H9 (cell line): ENCODE results near the gene CXCL6. TPM values are rescaled to one million over a fixed set of nuclear protein-coding genes. Genes with fewer than 3 reads are reported as not detected.

Source experiments
- DNase-seq: peaks from one replicate; pipeline ENCODE4 v3.0.0-alpha.2; 2017
- H2AFZ ChIP-seq: one replicate; pipeline ENCODE4 v1.6.1; 2013; ENCODE audit warnings: mild to moderate bottlenecking, low read length, control low read depth, moderate library complexity
- H2AK5ac ChIP-seq: 2 replicates; pipeline ENCODE4 v1.6.1; 2013; ENCODE audit warnings: low read length, control low read depth, mixed read lengths; ENCODE audit not compliant: insufficient read length
- H2BK120ac ChIP-seq: one replicate; pipeline ENCODE4 v1.6.1; 2013; ENCODE audit warnings: low read depth, mild to moderate bottlenecking, low read length, control low read depth, inconsistent platforms; ENCODE audit not compliant: poor library complexity, severe bottlenecking
- H2BK12ac ChIP-seq: 2 replicates; pipeline ENCODE4 v1.6.1; 2013; ENCODE audit warnings: low read length, control low read depth, mixed read lengths, low read depth; ENCODE audit not compliant: insufficient read length
- H2BK15ac ChIP-seq: 2 replicates; pipeline ENCODE4 v1.6.1; 2013; ENCODE audit warnings: low read depth, low read length, control low read depth
- H2BK20ac ChIP-seq: one replicate; pipeline ENCODE4 v1.6.1; 2013; ENCODE audit warnings: low read depth, mild to moderate bottlenecking, low read length, control low read depth, inconsistent platforms; ENCODE audit not compliant: poor library complexity, severe bottlenecking
- H2BK5ac ChIP-seq: 2 replicates; pipeline ENCODE4 v1.6.1; 2013; ENCODE audit warnings: low read length, control low read depth, mixed read lengths; ENCODE audit not compliant: insufficient read length
- H3K14ac ChIP-seq: 2 replicates; pipeline ENCODE4 v1.6.1; 2013; ENCODE audit warnings: low read length, control low read depth; ENCODE audit not compliant: insufficient read depth
- H3K18ac ChIP-seq: 2 replicates; pipeline ENCODE4 v1.6.1; 2013; ENCODE audit warnings: low read depth, mild to moderate bottlenecking, mixed read lengths, low read length, control low read depth; ENCODE audit not compliant: insufficient read length
- H3K23ac ChIP-seq: 2 replicates; pipeline ENCODE4 v1.6.1; 2013; ENCODE audit warnings: low read length, control low read depth, mixed read lengths, low read depth; ENCODE audit not compliant: insufficient read length
- H3K23me2 ChIP-seq: 2 replicates; pipeline ENCODE4 v1.6.1; 2013; ENCODE audit warnings: low read depth, mild to moderate bottlenecking, mixed read lengths, low read length, control low read depth; ENCODE audit not compliant: insufficient read length, poor library complexity, severe bottlenecking
- H3K27ac ChIP-seq: 2 replicates; pipeline ENCODE4 v1.5.1; 2013; ENCODE audit warnings: low read length, control low read depth, mixed read lengths, low read depth; ENCODE audit not compliant: insufficient read length
- H3K27me3 ChIP-seq: 2 replicates; pipeline ENCODE4 v1.6.1; 2013; ENCODE audit warnings: low read length, control low read depth, inconsistent platforms; ENCODE audit not compliant: insufficient read depth
- H3K4ac ChIP-seq: 2 replicates; pipeline ENCODE4 v1.6.1; 2013; ENCODE audit warnings: low read depth, mild to moderate bottlenecking, control low read depth, inconsistent platforms, low read length, moderate library complexity
- H3K4me1 ChIP-seq: 2 replicates; pipeline ENCODE4 v1.6.1; 2013; ENCODE audit warnings: low read length, control low read depth, inconsistent platforms; ENCODE audit not compliant: insufficient read depth
- H3K4me2 ChIP-seq: 2 replicates; pipeline ENCODE4 v1.6.1; 2013; ENCODE audit warnings: low read length, control low read depth, mixed read lengths; ENCODE audit not compliant: insufficient read length, insufficient read depth
- H3K56ac ChIP-seq: 2 replicates; pipeline ENCODE4 v1.6.1; 2013; ENCODE audit warnings: low read depth, mild to moderate bottlenecking, mixed read lengths, low read length, control low read depth; ENCODE audit not compliant: insufficient read length
- H3K79me1 ChIP-seq: 2 replicates; pipeline ENCODE4 v1.6.1; 2013; ENCODE audit warnings: low read depth, mild to moderate bottlenecking, moderate library complexity, low read length, control low read depth, inconsistent platforms; ENCODE audit not compliant: insufficient read depth, poor library complexity, severe bottlenecking
- H3K79me2 ChIP-seq: 2 replicates; pipeline ENCODE4 v1.6.1; 2013; ENCODE audit warnings: low read length, control low read depth, inconsistent platforms; ENCODE audit not compliant: insufficient read depth
- H3K9ac ChIP-seq: 2 replicates; pipeline ENCODE4 v1.6.1; 2013; ENCODE audit warnings: low read length, control low read depth, mixed read lengths; ENCODE audit not compliant: insufficient read length; ENCODE audit errors: extremely low read depth
- H3K9me3 ChIP-seq: one replicate; pipeline ENCODE4 v1.6.1; 2013; ENCODE audit warnings: low read depth, low read length, inconsistent platforms; ENCODE audit not compliant: control insufficient read depth
- H3T11ph ChIP-seq: one replicate; pipeline ENCODE4 v1.6.1; 2013; ENCODE audit warnings: mild to moderate bottlenecking, low read length, control low read depth, inconsistent platforms
- H4K20me1 ChIP-seq: one replicate; pipeline ENCODE4 v1.6.1; 2013; ENCODE audit not compliant: control insufficient read depth, insufficient read length, insufficient read depth
- H4K5ac ChIP-seq: 2 replicates; pipeline ENCODE4 v1.6.1; 2013; ENCODE audit warnings: low read depth, mild to moderate bottlenecking, mixed read lengths, low read length, control low read depth; ENCODE audit not compliant: insufficient read length
- H4K8ac ChIP-seq: replicated peaks from 2 replicates; pipeline ENCODE4 v1.6.1; 2013; ENCODE audit warnings: low read length, control low read depth, mixed read lengths, low read depth; ENCODE audit not compliant: insufficient read length
- H4K91ac ChIP-seq: 2 replicates; pipeline ENCODE4 v1.6.1; 2013; ENCODE audit warnings: low read depth, mild to moderate bottlenecking, moderate library complexity, mixed read lengths, low read length, control low read depth; ENCODE audit not compliant: insufficient read length
- H3K27ac Mint-ChIP-seq, 3 experiments: 2 replicates in 2 of 3; 3 replicates in 1 of 3; pipeline ENCODE4 v1.8.0; 2020 to 2021; ENCODE audit warnings: mixed read lengths in 3 of 3, mild to moderate bottlenecking in 1 of 3, moderate library complexity in 1 of 3
- H3K27me3 Mint-ChIP-seq: 2 replicates; pipeline ENCODE4 v1.8.0; 2021; ENCODE audit warnings: low read depth, mild to moderate bottlenecking, moderate library complexity, mixed read lengths
- H3K36me3 Mint-ChIP-seq, 3 experiments: 2 replicates in 2 of 3; 3 replicates in 1 of 3; pipeline ENCODE4 v1.8.0; 2020 to 2021; ENCODE audit warnings: low read depth in 3 of 3, mixed read lengths in 3 of 3; ENCODE audit not compliant: insufficient read depth in 1 of 3
- H3K4me1 Mint-ChIP-seq, 2 experiments: 2 replicates each; pipeline ENCODE4 v1.8.0; 2020; ENCODE audit warnings: mixed read lengths in 2 of 2
- H3K4me3 Mint-ChIP-seq, 2 experiments: 2 replicates in 1 of 2; 3 replicates in 1 of 2; pipeline ENCODE4 v1.8.0; 2020 to 2021; ENCODE audit warnings: mild to moderate bottlenecking in 2 of 2, mixed read lengths in 2 of 2, moderate library complexity in 1 of 2
- H3K9me3 Mint-ChIP-seq, 2 experiments: 2 replicates in 1 of 2; 3 replicates in 1 of 2; pipeline ENCODE4 v1.8.0; 2020; ENCODE audit warnings: mild to moderate bottlenecking in 2 of 2, mixed read lengths in 2 of 2, moderate library complexity in 1 of 2
- WGBS: extraction: QIAGEN DNeasy Blood & Tissue Kit; methylation state at CpG from one replicate; pipeline ENCODE4 v1.1.7; 2013; ENCODE audit warnings: missing lambda C conversion rate, low lambda C conversion rate, mixed read lengths; ENCODE audit not compliant: insufficient read length; ENCODE audit errors: extremely low coverage; 5-methylcytosine and 5-hydroxymethylcytosine counted together
- total RNA-seq: library from RNA; stranded (reverse); gene quantifications from 2 replicates; pipeline ENCODE4 v1.2.1, GENCODE V29; 2021
- TF ChIP-seq, protein P1 (sequence below): fragments of 200-600 bp; sonication (generic); conservative IDR thresholded peaks from 3 replicates; pipeline ENCODE4 v1.8.0; 2021; ENCODE audit warnings: antibody characterized with exemption, mild to moderate bottlenecking

CXCL6 gene
- total RNA-seq, 1 experiment from 2014 or later, result 0.85 TPM

DNA sequence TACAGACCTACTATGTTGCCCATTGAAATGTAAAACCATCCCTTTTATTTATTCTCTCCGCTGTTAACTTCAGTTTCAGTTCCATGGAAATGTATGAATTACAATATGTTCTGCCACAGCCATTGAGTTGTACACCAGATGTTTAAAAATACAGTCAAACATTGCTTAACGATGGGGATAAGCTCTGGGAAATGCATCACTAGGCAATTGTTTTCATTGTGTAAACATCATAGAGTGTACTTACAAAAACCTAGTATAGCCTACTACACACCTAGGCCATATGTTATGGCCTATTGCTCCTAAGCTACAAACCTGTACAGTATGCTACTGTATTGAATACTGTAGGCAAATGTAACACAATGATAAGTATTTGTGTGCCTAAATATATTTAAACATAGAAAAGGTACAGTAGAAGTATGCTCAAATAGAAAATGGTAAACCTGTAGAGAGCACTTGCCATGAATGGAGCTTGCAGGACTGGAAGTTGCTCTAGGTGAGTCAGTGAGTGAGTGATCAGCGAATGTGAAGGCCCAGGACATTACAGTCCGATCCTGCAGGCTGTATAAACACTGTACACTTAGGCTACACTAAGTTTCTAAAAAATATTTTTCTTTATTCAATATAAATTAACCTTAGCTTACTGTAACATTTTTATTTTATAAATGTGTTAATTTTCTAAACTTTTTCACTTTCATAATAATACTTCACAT, 13.9 kb downstream of the CXCL6 start:
- H4K5ac ChIP-seq, result no peak overlapping the region
- no peak for DNase-seq
- WGBS, result no CpG with 5 or more reads among the region's 4 CpGs
- H2AK5ac ChIP-seq, result no peak overlapping the region
- H2BK12ac ChIP-seq, result no peak overlapping the region
- H4K91ac ChIP-seq, result no peak overlapping the region
- no peak overlapping the region for H4K8ac ChIP-seq
- Mint-ChIP-seq H3K4me3 (no peak overlapping the region), H3K4me1 (peaks cover 10% of the 10 kb centered on the region in 2 experiments), H3K27me3 (peaks cover 10% of the 10 kb centered on the region), H3K36me3 (no peaks in the 10 kb centered on the region), H3K9me3 (no peaks in the 10 kb centered on the region), H3K27ac (no peak overlapping the region)
- H2BK120ac ChIP-seq, result no peak overlapping the region
- no peak overlapping the region for H3K9ac ChIP-seq
- peaks cover 2% of the 10 kb centered on the region; the same call in 1 of the 2 replicates for H3K4me1 ChIP-seq
- H4K20me1 ChIP-seq, result no peaks in the 10 kb centered on the region
- no peak overlapping the region for H2BK15ac ChIP-seq
- no peaks in the 10 kb centered on the region for H3K23me2 ChIP-seq
- H3K23ac ChIP-seq, result no peak overlapping the region
- H3K18ac ChIP-seq, result no peak overlapping the region
- TF ChIP-seq, protein P1, sequence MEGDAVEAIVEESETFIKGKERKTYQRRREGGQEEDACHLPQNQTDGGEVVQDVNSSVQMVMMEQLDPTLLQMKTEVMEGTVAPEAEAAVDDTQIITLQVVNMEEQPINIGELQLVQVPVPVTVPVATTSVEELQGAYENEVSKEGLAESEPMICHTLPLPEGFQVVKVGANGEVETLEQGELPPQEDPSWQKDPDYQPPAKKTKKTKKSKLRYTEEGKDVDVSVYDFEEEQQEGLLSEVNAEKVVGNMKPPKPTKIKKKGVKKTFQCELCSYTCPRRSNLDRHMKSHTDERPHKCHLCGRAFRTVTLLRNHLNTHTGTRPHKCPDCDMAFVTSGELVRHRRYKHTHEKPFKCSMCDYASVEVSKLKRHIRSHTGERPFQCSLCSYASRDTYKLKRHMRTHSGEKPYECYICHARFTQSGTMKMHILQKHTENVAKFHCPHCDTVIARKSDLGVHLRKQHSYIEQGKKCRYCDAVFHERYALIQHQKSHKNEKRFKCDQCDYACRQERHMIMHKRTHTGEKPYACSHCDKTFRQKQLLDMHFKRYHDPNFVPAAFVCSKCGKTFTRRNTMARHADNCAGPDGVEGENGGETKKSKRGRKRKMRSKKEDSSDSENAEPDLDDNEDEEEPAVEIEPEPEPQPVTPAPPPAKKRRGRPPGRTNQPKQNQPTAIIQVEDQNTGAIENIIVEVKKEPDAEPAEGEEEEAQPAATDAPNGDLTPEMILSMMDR, result no peak
- no peak overlapping the region for H3K4ac ChIP-seq
- no peaks in the 10 kb centered on the region for H3K79me2 ChIP-seq
- no peak overlapping the region for H3K14ac ChIP-seq
- no peaks in the 10 kb centered on the region for H3K27me3 ChIP-seq
- no peak overlapping the region for H3K27ac ChIP-seq
- H3K56ac ChIP-seq, result no peak overlapping the region
- no peak overlapping the region for H2BK5ac ChIP-seq
- no peak overlapping the region for H3T11ph ChIP-seq
- no peaks in the 10 kb centered on the region for H3K9me3 ChIP-seq
- H3K4me2 ChIP-seq, result no peak overlapping the region
- H2AFZ ChIP-seq, result no peak overlapping the region
- no peaks in the 10 kb centered on the region for H3K79me1 ChIP-seq
- no peak overlapping the region for H2BK20ac ChIP-seq
